ENCODE measurements around the gene SELENBP1. TPM values are rescaled to one million over a fixed set of nuclear protein-coding genes. Genes with fewer than 3 reads are reported as not detected.

The SELENBP1 gene
- total RNA-seq, 1 experiment from 2014 or later: 29.8 TPM

- peaks cover 11% of the 10 kb centered on the region for H3K79me2 ChIP-seq (ENCODE audit: low read length)
- intact Hi-C loops (cut with micrococcal nuclease): loop anchor here (5.0 to 10.0 kb wide), 2 partner anchors 62 to 491 kb away; partner anchors contain the start of genes C2CD4D, RORC and ZNF687
- POLR2A ChIA-PET (ENCODE audit: unreplicated experiment): interaction anchor here (0.6 kb wide), 1 partner anchor 42 kb away, joined by 3 read pairs; no protein-coding TSS in a partner anchor
- no peaks in the 10 kb centered on the region for H4K20me1 ChIP-seq (ENCODE audit: low read length)
- no peak for DNase-seq
- no peaks in the 10 kb centered on the region for H3K27me3 ChIP-seq (ENCODE audit: low read length)
- no peak overlapping the region for H3K27ac ChIP-seq (ENCODE audit: low read length)
- no TSS peak for BruUV-seq (replicated peaks)
- no peaks in the 10 kb centered on the region for H3F3A ChIP-seq (ENCODE audit: low read length, unreplicated experiment)
- H2AFZ ChIP-seq (ENCODE audit: low read length): no peak overlapping the region
- no peak overlapping the region for H3K4me3 ChIP-seq (ENCODE audit: low read length)
- CTCF ChIA-PET: no interaction called here
- H3K9me2 ChIP-seq (replicated peaks; ENCODE audit: low read length): no peaks in the 10 kb centered on the region
- TF ChIP-seq EZH2phosphoT487 (IDR thresholded peaks at IDR 0.05; ENCODE audit: borderline replicate concordance, low read length) (no peak), EZH2 (IDR thresholded peaks at IDR 0.05; ENCODE audit: low read length, unreplicated experiment) (no peak), CTCF (conservative IDR thresholded peaks at IDR 0.05; ENCODE audit: low read depth, low read length) (no peak)
- ATAC-seq: no peak
- H3K9ac ChIP-seq (ENCODE audit: low read length): no peak overlapping the region
- no peaks in the 10 kb centered on the region; the same call in 1 of the 2 replicates for H3K36me3 ChIP-seq (ENCODE audit: low read depth, low read length)
- H3K9me3 ChIP-seq (ENCODE audit: low read length): no peaks in the 10 kb centered on the region
- no peak overlapping the region for H3K4me2 ChIP-seq (ENCODE audit: low read length)
- H3K4me1 ChIP-seq (ENCODE audit: insufficient read depth, low read length): peaks cover 17% of the 10 kb centered on the region
These were observed 28.2 kb downstream of the SELENBP1 start for GRCh38 chr1:151344291-151344690.

- no peaks in the 10 kb centered on the region for H4K20me1 ChIP-seq (ENCODE audit: low read length)
- BruUV-seq (replicated peaks): no TSS peak
- H3K4me1 ChIP-seq (ENCODE audit: insufficient read depth, low read length): peaks cover 17% of the 10 kb centered on the region
- ChIA-PET POLR2A (ENCODE audit: unreplicated experiment) (no interaction called here), CTCF (no interaction called here)
- ATAC-seq (no peak), DNase-seq (no peak)
- no peak overlapping the region for H3K4me3 ChIP-seq (ENCODE audit: low read length)
- TF ChIP-seq EZH2 (IDR thresholded peaks at IDR 0.05; ENCODE audit: low read length, unreplicated experiment) (no peak), CTCF (conservative IDR thresholded peaks at IDR 0.05; ENCODE audit: low read depth, low read length) (no peak), EZH2phosphoT487 (IDR thresholded peaks at IDR 0.05; ENCODE audit: borderline replicate concordance, low read length) (no peak)
- no peaks in the 10 kb centered on the region for H3F3A ChIP-seq (ENCODE audit: low read length, unreplicated experiment)
- peaks cover 11% of the 10 kb centered on the region for H3K79me2 ChIP-seq (ENCODE audit: low read length)
- H3K27me3 ChIP-seq (ENCODE audit: low read length): no peaks in the 10 kb centered on the region
- no peak overlapping the region for H3K9ac ChIP-seq (ENCODE audit: low read length)
- no peaks in the 10 kb centered on the region; the same call in 1 of the 2 replicates for H3K36me3 ChIP-seq (ENCODE audit: low read depth, low read length)
- no peak overlapping the region for H3K27ac ChIP-seq (ENCODE audit: low read length)
- H2AFZ ChIP-seq (ENCODE audit: low read length): no peak overlapping the region
- no peak overlapping the region for H3K4me2 ChIP-seq (ENCODE audit: low read length)
- H3K9me3 ChIP-seq (ENCODE audit: low read length): no peaks in the 10 kb centered on the region
- intact Hi-C loops (cut with micrococcal nuclease): loop anchor here (5.0 to 10.0 kb wide), 2 partner anchors 61 to 491 kb away; partner anchors contain the start of genes C2CD4D, RORC and ZNF687
- no peaks in the 10 kb centered on the region for H3K9me2 ChIP-seq (replicated peaks; ENCODE audit: low read length)
These were observed 28.9 kb downstream of the SELENBP1 start for GRCh38 chr1:151343587-151343986.

GRCh38 chr1:151342569-151342968 lies 29.9 kb downstream of the SELENBP1 start:
- Histone ChIP-seq H2AFZ (ENCODE audit: low read length) (no peak overlapping the region), H3K4me3 (ENCODE audit: low read length) (no peak overlapping the region), H3K4me1 (ENCODE audit: insufficient read depth, low read length) (peaks cover 13% of the 10 kb centered on the region), H3K27me3 (ENCODE audit: low read length) (no peaks in the 10 kb centered on the region), H3K79me2 (ENCODE audit: low read length) (peaks cover 11% of the 10 kb centered on the region), H3K9me2 (replicated peaks; ENCODE audit: low read length) (no peaks in the 10 kb centered on the region), H3K36me3 (ENCODE audit: low read depth, low read length) (no peaks in the 10 kb centered on the region; the same call in 1 of the 2 replicates), H3K27ac (ENCODE audit: low read length) (no peak overlapping the region), H3K9me3 (ENCODE audit: low read length) (no peaks in the 10 kb centered on the region), H3K9ac (ENCODE audit: low read length) (no peak overlapping the region), H3K4me2 (ENCODE audit: low read length) (no peak overlapping the region), H3F3A (ENCODE audit: low read length, unreplicated experiment) (no peaks in the 10 kb centered on the region), H4K20me1 (ENCODE audit: low read length) (no peaks in the 10 kb centered on the region)
- TF ChIP-seq EZH2 (IDR thresholded peaks at IDR 0.05; ENCODE audit: low read length, unreplicated experiment): no peak
- no peak for TF ChIP-seq EZH2phosphoT487 (IDR thresholded peaks at IDR 0.05; ENCODE audit: borderline replicate concordance, low read length)
- TF ChIP-seq CTCF (conservative IDR thresholded peaks at IDR 0.05; ENCODE audit: low read depth, low read length): no peak
- intact Hi-C loops (cut with micrococcal nuclease): loop anchor here (5.0 to 10.0 kb wide), 2 partner anchors 60 to 492 kb away; partner anchors contain the start of genes C2CD4D, RORC and ZNF687
- ChIA-PET POLR2A (ENCODE audit: unreplicated experiment) (no interaction called here), CTCF (no interaction called here)
- DNase-seq (no peak), ATAC-seq (no peak)
- BruUV-seq (replicated peaks): no TSS peak
